ENCODE measurements around the gene P2RX6.
A peak's percentile ranks its signal among the peaks of the same experiment; 100 is the strongest.
"Not testable (repeated sequence)": the region's sequence is repeated elsewhere in the genome, so short reads cannot be mapped to it uniquely, and the experiment has no call there.

The P2RX6 gene

DNA sequence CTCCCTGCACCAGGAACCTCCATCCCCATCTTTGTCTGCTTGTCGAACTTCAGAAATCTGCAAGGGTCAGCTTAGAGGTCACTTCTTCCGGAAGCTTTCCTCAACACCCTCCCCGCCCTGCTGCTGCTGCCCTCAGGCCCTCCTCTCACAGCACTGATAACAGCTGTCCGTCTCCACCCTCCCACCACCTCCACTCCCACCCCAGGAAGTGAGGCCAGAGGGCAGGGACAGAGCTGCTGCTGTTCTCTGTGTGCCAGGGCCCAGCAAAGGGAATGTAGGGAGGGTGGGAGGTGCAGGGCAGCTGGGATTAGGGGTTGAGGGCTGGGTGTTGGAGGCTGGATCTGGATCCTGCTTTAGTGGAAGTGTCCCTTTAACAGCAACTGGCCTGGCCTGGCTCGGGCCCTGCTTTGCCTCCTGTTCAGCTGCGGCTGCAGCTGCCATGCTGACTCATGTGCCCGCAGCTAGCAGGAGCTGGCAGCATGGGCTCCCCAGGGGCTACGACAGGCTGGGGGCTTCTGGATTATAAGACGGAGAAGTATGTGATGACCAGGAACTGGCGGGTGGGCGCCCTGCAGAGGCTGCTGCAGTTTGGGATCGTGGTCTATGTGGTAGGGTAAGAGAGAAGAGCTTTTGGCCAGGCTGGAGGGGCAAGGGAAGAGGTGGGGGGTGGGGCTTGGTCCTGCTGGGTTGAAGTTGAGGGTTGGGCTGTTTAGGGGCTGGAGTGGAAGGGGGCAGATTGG, at the start of gene P2RX6:
P2RX6 (plus strand) TSS at position 440 of the 740 bp plus-strand sequence; CDS start at position 450, 10 bp downstream.
- no peak for DNase-seq (ENCODE audit: low read depth in 2 of 2, low spot score in 1 of 2)

GRCh38 chr22:20965888-20966855, 48.8 kb upstream of the P2RX6 start:
- no peak for DNase-seq (ENCODE audit: low read depth in 2 of 2, low spot score in 1 of 2)

GRCh38 chr22:20966883-20967696, 47.9 kb upstream of the P2RX6 start, which contains the start of gene AIFM3:
AIFM3 (plus strand) TSS chr22:20967255; CDS start chr22:20967945, 690 bp downstream.
- no peak for DNase-seq (ENCODE audit: low read depth in 2 of 2, low spot score in 1 of 2)

GRCh38 chr22:20967697-20968211, 47.2 kb upstream of the P2RX6 start:
- no peak for DNase-seq (ENCODE audit: low read depth in 2 of 2, low spot score in 1 of 2)

- DNase-seq (ENCODE audit: low read depth in 2 of 2, low spot score in 1 of 2) = no peak
These were observed 46.5 kb upstream of the P2RX6 start for GRCh38 chr22:20968281-20968977.

DNA sequence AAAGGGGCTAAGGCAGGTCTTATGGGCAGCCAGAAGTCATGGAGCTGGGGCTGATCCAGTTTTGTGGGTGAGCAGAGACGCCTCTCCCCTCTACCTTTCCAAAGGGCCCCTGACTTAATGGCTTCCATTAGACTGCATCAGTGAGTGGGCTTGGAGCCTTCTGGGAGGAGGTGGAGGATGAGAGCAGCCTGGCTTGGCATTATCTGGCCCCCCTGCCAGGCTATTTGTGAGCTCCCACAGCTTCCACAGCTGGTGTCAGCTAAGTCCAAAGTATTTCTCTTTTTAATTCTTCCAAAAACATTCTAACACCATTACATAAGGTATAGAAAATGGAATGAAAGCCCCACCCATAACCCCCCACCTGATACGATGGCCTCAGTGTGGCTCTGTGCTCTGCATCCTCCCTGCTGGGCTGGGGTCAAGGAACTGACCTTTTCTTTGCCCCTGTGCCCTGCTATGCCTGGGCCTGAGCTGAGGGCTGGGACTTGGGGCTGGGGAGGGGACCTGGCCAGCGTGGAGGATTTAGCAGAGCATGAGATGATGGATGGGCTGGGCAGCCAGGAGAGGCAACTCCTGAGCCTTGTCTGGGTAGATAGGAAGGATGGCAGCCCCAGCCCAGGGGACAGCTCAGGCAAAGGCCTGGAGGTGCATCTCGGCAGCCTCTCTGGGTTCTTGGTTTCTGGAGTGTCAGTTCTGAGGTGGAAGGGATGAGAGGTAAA, 43.9 kb upstream of the P2RX6 start:
- DNase-seq (ENCODE audit: low read depth in 2 of 2, low spot score in 1 of 2) = no peak

DNA sequence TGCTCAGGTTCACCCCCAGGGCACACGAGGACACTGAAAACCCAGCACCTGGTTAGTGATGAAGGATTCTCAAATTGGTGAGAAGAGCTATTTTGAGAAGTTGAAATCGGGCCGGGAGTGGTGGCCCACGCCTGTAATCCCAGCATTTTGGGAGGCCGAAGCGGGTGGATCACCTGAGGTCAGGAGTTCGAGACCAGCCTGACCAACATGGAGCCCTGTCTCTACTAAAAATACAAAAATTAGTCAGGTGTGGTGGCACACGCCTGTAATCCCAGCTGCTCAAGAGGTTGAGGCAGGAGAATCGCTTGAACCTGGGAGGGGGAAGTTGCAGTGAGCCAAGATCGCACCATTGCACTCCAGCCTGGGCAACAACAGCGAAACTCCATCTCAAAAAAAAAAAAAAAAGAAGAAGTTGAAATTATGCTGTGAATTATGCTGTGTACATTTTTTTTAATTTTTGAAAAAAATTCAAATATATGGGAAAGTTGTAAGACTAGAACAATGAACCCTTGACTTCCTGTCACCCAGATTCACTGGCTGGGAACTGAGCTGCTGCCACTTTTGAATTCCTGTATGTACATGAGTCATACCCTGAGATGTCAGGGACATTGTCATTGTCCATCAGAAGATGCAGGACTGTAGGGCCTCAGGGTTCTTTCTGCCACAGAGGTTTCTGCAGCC, 42.8 kb upstream of the P2RX6 start:
- DNase-seq (ENCODE audit: low read depth in 2 of 2, low spot score in 1 of 2) = not testable (repeated sequence)

DNA sequence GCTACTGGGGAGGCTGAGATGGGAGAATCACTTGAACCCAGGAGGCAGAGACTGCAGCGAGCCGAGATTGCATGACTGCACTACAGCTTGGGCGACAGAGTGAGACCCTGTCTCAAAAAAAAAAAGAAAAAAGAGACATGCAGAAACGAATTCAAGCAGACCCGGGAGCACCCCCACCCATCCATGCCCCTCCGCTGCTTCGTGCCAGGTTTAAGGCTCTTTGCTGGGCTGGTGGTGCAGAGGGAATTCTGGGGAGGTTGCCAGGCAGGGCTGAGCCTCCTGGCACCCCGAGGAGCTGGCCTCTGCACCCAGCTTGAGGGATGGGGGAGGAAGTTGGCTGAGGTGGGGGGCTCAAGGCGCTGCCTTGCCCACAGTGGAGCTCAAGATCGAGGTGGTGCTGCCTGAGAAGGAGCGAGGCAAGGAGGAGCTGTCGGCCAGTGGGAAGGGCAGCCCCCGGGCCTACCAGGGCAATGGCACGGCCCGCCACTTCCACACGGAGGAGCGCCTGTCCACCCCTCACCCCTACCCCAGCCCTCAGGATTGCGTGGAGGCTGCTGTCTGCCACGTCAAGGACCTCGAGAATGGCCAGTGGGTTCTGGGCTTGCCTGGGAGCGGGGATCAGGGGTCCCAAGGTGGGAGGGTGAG, 41.9 kb upstream of the P2RX6 start:
- no peak for DNase-seq (ENCODE audit: low read depth in 2 of 2, low spot score in 1 of 2)

DNA sequence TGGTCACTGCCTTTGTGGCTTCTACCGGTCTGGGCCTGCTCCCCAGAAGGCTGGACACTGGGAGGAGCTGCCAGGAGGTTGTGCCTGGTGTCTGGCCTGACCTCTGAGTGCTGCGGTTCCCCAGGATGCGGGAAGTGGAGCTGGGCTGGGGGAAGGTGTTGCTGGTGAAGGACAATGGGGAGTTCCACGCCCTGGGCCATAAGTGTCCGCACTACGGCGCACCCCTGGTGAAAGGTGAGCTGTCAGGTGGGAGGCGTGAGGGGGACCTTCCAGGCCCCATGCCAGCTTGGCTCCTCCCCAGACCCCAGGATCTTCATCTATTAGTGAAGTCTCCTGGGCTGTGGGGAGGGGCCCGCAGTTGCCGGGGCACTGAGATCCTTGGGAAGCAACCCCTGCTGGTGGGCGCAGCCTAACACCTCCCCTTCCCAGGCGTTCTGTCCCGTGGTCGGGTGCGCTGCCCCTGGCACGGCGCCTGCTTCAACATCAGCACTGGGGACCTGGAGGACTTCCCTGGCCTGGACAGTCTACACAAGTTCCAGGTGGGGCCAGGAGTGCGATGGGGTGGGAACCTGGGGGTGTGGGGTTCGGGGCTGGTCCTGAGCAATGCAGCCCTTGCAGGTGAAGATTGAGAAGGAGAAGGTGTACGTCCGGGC, 41.2 kb upstream of the P2RX6 start:
- DNase-seq (ENCODE audit: low read depth in 2 of 2, low spot score in 1 of 2) = no peak

DNA sequence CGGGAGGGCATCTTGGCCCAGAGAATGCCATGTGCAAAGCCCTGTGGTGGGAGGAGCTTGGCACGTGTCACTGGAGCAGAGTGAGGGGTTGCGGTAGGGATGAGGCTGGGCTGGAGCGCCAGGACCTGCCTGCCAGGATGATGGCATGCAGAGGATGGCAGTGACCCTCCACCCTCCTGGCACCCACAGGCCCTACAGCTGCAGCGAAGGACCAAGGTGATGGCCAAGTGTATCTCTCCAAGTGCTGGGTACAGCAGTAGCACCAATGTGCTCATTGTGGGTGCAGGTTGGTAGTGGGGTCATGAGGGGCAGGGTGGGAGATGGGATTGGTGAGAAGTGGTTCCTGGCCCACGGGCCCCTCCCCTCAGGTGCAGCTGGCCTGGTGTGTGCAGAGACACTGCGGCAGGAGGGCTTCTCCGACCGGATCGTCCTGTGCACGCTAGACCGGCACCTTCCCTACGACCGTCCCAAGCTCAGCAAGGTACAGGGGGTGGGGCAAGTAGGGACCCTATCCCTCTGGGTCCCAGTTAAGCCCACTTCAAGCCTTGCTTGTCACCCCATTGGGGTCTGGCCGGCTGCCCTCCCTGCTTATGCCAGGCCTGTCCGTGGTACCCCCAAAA, 40.5 kb upstream of the P2RX6 start:
- no peak for DNase-seq (ENCODE audit: low read depth in 2 of 2, low spot score in 1 of 2)

DNA sequence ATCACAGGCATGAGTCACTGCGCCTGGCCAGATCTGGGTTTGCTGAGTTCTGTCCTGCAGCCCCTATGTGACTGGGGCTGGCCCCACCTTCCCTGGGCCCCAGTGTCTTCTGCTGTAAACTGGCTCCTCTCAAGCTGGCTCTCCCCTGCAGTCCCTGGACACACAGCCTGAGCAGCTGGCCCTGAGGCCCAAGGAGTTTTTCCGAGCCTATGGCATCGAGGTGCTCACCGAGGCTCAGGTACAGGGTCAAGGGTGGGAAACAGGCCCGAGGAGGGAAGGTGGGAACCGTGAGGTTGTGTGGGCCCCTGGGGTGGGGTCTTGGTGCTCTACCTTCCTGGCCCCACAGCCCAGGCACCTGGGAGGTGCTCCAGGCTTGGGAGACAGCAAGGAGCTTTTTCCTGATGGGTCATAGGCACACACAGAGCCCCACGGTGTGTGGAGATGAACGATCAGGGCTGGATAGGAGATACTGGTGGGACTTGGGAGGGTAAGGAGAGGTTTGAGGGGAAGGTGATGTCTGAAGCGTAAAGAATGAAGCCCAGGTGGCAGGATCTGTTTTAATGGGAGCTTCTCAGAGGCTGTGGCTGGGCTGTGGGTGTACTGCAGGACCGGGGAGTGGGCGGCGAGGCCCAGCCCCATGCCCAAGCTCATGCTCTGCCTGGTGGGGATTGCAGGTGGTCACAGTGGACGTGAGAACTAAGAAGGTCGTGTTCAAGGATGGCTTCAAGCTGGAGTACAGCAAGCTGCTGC, 39.2 kb upstream of the P2RX6 start:
- no peak for DNase-seq (ENCODE audit: low read depth in 2 of 2, low spot score in 1 of 2)

- DNase-seq (ENCODE audit: low read depth in 2 of 2, low spot score in 1 of 2) = no peak
These were observed 38.6 kb upstream of the P2RX6 start for GRCh38 chr22:20976291-20976877.

GRCh38 chr22:20977019-20977418, 37.9 kb upstream of the P2RX6 start:
- no peak for DNase-seq (ENCODE audit: low read depth in 2 of 2, low spot score in 1 of 2)

DNA sequence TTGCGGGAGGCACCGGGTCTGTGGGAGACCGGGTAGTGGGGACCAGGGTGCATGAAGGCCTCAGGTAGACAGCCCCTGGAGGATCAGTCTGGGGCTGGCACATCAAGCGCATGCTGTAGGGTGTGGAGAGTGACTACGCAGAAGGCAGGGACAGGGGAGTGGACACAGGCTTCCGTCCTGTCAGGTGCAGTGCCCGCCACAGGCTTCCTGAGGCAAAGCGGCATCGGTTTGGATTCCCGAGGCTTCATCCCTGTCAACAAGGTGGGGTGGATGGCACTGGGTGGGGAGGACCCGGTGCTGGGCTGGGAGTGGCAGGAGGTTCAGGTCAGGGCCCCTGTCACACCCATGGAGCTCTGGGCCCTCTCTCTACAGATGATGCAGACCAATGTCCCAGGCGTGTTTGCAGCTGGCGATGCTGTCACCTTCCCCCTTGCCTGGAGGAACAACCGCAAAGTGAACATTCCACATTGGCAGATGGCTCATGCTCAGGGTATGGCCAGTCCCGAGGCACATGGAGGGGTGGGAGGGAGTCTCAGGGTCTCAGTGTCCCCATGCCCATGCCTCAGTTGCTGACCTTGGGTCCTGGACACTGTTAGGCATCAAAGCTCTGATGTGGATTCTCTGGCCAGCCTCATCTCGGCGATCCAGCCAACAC, 37.3 kb upstream of the P2RX6 start:
- DNase-seq (ENCODE audit: low read depth in 2 of 2, low spot score in 1 of 2) = no peak

- DNase-seq (ENCODE audit: low read depth in 2 of 2, low spot score in 1 of 2) = no peak
These were observed 36.5 kb upstream of the P2RX6 start for GRCh38 chr22:20978419-20978818.

GRCh38 chr22:20979243-20979809, 35.6 kb upstream of the P2RX6 start:
- DNase-seq (ENCODE audit: low read depth in 2 of 2, low spot score in 1 of 2) = peak; percentile 37 to 46

All from stimulated activated CD8-positive, alpha-beta memory T cell treated with anti-CD3 and anti-CD28 coated beads, Interleukin-4, amount 100 ng/mL, for 4 hours (primary cell).